GM19397 (cell line): ENCODE results near the gene CEP192.
A peak's percentile ranks its signal among the peaks of the same experiment; 100 is the strongest.

ENCODE experiments used
- ATAC-seq: cut with Tn5 transposase; IDR thresholded peaks from one replicate; pipeline ENCODE4 v1.9.1; 2021; ENCODE audit warnings: mild to moderate bottlenecking, moderate library complexity; ENCODE audit not compliant: unreplicated experiment

CEP192 gene

DNA sequence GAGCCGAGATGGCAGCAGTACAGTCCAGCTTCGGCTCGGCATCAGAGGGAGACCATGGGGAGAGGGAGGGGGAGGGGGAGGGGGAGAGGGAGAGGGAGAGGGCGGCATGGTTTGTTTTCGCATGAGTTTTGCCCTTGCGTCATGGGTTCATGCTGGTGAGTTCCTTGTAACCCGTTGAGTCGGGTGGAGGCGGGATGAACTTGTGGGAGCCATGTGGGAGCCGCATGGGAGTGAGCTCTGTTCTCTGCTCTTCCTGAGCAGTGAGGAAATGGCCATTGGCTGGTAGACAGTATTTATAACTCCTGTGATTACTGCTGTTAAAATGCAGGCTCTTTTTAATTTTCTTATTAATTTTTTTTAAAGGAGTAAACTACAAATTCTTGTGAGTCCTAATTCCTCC lies 108.0 kb downstream of the CEP192 start:
- no peak for ATAC-seq

DNA sequence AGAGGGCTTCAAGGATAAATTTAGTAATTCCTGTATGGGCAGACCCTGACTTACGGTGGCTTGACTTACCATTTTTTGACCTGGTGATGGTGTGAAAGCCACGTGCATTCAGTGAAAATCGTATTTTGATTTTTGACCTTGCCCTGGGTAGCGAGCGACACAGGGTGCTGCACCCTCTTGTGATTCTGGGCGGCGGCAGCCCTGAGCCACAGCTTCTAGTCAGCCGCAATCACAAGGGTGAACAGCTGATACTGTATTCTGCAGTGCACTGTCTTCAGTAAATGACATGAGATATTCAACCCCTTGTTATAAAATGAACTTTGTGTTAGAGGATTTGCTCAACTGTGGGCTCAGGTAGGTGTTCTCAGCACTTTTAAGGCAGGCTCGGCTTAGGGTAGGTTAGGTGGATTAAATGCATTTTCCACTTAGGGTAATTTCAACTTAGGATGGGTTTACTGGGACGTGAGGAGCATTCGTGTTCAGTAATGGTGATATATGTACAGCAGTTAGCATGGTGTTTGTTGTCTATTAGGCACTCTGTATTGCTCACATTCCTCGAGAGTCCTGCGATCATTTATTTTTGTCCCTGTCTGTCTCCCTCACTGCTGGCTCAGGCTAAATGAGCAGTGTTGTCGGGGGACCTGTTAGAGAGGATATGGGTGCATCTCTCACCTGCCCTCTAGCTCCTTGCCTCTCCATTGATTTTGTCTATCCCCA lies 109.9 kb downstream of the CEP192 start:
- ATAC-seq: no peak

DNA sequence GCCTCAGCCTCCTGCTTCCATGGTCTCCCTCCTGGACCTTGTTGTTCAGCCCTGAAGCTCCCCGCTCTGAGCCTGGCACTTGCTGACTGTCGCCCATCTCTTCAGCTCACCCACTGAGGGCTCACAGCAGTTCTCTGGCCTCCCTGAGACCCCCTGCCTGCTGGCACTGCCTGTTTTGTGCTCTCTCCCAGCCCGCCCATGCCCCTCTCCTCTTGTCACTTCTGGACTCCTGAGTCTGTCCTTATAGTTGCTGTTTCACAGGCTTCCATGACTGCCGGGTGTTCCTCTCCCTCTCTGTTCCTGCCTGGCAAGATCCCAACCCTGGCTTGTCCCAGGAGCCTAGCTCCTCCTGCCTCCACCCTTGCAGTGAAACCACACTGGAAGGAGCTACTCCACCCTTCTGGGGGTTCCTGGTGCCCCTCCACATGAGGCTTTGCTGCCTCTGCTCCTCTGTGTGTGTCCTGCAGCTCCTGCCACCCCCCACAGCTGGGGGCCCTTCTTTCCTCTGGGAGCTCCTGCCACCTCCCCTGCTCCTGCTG lies 110.6 kb downstream of the CEP192 start:
- no peak for ATAC-seq

DNA sequence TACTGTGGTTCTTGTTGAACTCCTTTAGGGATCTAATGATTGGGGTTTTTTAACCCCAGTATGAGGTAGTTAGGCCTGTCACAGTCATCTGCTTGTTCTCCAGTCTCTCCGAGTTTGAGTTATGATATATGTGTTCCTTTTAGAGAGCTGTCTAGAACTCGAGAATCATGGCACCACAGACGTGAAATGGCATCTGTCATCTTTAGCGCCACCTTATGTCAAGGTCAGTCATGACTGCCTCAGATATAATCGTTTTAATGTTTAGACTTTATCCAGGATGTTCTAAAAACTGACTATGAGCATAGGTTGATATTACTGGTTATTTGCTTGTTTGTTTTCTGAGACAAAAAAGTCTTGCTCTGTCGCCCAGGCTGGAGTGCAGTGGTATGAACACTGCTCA lies 112.2 kb downstream of the CEP192 start:
- ATAC-seq: no peak

DNA sequence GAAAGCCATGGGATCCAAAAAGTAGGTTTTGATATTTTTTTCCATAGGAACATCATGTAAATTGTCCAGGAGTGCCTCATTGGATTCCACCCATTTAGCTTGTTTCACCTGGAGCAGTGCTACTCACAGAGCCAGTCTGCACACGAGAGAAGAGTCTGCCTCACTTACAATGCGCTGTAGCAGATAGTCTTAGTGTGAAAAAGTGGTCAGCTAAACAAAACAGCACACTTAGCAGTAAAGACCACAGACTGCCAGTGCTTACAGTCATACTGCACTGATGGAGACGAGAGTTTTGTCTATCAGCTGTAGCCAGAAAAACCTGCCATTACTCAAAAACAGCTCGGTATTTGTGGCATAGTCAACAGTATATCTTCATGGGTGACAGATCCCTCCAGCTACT lies 113.9 kb downstream of the CEP192 start:
- no peak for ATAC-seq

DNA sequence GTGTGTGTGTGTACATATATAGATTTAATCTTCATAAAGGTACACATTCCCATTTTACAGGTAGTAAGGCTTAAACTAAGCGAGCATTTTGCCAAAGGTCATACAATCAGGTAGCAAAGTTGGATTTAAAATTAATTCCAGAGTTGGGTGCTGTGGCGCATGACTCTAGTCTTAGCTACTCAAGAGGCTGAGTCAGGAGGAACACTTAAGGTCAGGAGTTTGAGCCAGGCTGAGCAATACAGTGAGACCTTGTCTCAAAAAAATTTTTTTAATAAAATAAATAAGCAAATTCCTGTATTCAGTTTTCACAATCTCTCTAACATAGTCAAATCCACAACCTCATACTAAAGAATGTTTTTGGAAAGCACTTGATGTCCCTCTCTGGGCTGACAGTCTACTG lies 115.9 kb downstream of the CEP192 start:
- no peak for ATAC-seq

DNA sequence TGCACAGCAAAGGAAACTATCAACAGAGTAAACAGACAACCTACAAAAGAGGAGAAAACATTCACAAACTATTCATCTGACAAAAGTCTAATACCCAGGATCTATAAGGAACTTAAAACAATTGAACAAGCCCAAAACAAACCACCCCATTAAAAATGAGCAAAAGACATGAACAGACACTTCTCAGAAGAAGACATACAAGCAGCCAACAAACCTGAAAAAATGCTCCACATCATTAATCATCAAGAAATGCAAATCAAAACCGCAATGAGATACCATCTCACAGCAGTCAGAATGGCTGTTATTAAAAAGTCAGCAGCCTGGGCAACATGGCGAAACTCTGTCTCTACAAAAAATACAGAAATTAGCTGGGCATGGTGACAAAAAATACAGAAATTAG lies 117.2 kb downstream of the CEP192 start:
- ATAC-seq: no peak

DNA sequence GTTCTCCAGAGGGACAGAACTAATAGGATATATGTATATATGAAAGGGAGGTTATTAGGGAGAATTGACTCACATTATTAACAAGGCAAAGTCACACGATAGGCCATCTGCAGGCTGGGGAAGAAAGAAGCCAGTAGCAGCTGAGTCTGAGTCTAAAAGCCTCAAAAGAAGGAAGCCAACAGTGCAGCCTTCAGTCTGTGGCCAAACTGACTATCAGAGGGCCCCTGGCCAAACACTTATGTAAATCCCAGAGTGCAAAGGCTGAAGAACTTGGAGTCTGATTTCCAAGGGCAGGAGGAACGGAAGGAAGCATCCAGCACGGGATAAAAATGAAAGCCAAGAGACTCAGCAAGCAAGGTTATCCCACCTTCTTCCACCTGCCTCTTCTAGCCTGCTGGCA lies 119.4 kb downstream of the CEP192 start:
- no peak for ATAC-seq

DNA sequence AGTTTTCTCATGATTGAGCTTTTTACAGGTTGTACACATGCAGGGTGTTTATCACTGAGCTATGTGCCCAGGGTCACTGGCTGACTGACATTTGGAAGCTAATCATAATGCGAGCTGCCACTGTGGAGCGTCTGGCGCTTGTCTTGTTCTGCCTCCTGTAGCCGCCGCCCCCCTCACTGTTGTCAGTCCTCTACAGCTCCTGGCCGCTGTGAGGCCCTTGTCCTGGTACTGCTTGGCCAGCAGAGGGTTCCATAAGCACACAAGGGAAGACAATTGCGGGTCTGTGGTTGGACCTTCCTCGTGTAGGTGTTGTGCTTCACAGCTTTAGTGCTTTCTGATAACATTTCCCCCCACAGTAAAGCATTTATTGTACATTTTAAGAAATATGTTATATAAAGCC lies 121.8 kb downstream of the CEP192 start:
- no peak for ATAC-seq

DNA sequence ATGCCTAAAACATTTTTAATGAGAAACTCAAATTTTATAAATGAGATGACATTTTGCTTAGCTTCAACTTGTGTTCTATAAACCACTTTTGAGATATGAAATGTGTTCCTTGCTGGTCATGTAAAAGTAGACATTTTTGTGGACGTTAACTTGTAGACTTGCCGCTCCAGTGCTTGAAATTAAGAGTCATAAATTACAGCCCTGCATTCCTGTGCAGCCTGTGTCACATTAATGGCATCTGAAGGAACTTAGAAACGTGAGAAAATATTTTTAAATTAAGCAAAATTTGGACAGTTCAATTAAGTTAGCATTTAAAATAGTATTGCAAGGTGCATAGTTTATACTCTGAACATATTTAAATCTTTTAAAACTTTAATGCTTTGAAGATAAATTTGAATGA lies 129.1 kb downstream of the CEP192 start:
- no peak for ATAC-seq

DNA sequence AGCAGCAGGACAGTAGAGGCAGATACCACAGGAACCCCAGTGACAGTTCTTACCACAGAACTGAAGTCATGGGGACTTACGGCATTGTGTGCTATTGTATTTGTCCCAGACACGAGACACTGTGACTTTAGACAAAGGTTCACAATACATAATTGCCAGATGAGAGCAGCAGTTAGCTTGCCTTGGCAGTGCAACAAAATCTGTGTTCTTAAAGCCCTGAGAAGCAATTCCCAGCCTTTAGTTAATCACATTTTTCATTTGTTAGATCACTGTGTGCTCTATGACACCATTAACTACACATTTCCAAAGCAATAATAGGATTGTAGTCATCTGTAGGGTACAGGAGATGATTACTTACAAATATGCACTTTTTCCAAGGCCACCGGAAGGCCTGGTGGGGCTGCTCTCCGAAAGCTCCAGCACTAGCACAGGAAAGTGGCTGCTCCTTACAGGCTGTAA lies 129.8 kb downstream of the CEP192 start:
- no peak for ATAC-seq

DNA sequence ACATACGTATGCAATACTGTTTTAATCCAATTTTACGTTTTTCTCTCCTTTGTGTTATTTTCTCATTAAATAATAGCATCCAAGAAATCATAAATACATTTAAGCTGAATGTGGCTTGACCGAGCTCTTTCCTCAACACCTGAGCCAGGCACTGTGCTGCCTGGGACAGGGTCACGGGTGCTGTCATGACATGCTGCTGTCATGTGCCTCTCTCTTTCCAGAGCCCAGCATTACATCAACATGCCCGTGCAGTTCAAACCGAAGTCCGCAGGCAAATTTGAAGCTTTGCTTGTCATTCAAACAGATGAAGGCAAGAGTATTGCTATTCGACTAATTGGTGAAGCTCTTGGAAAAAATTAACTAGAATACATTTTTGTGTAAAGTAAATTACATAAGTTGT lies 133.2 kb downstream of the CEP192 start:
- ATAC-seq: no peak

DNA sequence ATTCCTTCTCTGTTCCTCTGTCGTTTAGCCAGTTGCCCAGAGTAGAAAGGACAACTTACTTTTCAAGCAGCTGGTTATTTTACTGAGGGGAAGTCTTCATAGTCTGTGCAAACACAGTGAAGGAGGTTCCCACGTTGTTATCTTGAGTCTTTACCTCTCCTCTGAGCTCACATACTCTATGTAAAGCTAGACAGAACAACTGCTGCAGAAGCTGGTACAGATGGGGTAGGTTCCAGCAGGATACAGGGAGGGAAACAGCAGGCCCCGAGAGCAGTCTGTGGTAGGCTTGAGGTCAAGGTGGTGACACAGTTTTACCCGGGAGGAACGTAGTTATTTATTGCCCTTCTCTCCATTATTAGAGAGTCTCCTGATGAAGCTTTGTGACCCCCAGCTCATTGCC lies 134.0 kb downstream of the CEP192 start:
- no peak for ATAC-seq

DNA sequence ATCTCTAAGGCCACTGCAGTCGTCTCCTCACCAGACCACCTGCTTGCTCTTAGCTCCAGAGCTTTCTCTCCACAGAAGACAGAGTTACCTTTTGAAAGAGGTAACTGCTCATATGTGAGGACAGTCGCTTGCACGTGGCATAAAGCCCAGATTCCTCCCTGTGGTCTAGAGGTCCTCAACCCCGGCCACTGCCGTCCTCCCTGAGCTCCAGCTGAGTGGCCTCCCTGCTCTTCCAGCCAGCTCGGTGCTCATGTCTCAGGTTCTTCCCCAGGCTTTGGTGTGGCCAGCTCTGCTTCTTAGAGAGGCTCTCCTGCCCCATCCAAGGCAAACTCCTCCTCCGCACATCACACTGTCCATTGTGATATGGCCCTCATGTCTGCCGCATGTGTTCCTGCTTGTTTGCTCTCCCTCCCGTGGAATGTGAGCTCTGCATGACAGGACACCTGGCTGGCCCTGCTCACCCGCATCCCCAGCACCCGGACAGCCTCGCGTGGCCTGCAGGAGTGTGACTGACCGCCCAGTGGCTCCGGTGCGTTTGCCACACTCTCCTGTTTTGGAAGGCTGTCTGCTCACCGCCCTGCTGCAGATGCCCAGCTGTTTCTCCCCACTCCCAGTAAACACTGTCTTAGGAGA lies 135.9 kb downstream of the CEP192 start:
- no peak for ATAC-seq

DNA sequence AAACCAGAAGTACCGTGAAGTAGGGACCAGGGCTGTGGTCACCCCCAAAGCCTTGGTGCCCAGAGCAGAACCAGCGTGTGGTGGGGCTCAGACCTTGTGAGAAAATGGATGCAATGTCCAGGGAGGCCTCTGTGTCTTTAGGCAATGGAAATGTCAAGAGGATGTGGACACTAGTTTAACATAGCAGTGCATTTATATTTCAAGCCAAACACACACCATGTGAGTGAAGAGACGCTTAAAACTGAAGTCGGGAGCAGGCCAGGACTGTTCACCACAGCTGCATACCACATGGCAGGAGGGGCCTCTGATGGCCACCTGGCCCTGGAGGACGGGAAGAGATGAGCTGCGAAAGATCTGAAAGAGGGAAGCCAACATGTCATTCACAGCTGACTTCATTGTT lies 140.1 kb downstream of the CEP192 start:
- ATAC-seq: no peak

DNA sequence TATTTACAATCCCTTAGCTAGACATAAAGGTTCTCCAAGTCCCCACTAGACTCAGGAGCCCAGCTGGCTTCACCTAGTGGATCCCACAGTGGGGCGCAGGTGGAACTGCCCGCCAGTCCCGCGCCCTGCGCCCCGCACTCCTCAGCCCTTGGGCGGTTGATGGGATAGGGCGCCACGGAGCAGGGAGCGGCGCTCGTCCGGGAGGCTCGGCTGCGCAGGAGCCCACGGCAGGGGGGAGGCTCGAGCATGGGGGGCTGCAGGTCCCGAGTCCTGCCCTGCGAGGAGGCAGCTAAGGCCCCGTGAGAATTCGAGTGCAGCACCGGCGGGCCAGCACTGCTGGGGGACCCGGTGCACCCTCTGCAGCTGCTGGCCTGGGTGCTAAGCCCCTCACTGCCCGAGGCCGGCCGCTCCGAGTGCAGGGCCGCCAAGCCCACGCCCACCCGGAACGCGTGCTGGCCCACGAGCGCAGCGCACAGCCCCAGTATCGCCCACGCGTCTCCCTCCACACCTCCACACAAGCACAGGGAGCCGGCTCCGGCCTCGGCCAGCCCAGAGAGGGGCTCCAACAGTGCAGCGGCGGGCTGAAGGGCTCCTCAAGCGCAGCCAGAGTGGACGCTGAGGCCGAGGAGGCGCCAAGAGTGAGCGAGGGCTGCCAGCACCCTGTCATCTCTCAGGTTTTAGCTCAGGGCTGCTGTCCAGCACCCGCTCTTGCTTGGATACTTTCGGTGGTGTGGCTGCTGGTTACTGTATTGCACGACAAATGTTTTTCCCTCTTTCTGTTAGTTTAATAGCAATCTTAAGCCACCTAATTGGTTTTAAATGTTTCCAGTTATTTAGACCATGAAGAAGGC lies 143.6 kb downstream of the CEP192 start:
- ATAC-seq: no peak

DNA sequence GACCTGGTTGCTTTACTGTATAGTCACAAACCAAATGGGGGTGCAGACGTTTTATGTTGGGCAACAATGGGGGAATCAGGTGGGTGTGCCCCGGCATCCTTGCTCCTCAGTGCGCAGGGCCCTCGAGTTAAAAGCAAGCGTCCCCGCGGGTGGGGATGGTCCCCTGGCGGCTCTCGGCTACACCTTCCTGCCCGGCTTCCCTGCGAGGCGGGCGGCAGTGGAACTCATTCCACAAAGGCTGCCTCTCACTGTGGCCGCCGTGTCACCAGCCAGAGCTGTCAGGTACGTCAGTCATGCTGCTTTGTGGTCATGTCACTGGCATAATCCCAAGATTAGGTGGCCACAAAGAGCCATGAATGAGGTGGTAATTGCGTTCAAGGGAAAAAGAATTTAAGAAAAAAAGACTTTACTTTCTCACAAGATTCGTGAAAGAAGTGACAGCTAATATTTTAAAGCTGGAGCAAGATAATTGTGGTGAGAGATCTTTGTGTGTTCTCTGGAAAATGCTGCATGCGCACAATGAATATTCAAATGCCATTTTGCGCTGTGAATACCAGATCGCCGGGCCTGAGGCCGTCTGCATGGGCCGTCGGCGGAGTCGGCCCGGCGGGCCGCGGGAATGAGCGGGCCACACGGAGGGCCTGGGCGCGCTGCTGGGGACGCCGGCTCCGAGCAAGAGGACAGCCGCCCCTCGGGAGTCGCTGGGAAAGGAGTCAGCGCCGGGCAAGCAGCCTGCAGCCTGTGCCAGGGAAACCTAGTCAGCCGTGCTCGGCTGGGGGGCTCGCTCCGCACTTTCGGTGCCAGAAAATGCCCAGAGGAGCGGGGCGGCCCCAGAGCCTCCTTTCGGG lies 145.1 kb downstream of the CEP192 start:
- peak; percentile 8 for ATAC-seq

DNA sequence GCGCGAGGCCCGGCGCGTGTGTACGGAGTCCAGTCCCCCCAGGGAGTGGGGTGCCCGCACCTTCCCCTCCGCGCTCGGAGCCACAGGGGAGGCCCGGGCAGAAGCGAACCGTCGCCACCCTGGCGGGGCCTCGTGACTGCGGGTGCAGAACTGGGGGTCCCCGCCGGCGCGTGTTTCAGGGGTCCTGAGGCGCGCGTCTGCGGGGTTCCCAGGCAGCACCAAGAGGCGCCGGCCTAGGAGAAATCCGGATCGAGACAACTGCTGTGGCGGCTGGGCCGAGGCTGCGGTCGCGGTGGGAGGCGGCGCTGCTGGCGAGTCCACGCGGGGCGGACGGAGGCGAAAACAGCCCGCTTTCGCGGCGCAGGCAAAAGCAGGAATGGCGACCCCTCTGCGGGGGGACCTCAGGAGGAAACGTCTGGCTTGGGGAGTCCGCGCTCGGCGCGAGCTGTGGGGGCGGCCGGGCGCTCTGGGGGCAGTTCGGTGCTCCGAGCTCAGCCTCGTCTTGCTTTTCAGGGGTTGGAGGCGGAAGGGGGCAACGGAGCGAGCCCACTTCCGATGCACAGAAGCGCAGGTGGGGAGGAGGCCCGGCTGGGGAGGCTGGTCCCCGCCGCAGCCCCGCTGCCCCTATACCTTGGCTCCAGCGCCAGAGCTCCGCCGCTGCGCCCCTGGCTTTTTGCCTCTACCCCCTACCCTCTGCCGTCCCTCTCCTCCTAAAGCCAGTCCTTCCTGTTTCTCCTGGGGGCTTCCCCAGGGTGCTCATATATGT lies 145.9 kb downstream of the CEP192 start:
- peak; percentile 39 for ATAC-seq

DNA sequence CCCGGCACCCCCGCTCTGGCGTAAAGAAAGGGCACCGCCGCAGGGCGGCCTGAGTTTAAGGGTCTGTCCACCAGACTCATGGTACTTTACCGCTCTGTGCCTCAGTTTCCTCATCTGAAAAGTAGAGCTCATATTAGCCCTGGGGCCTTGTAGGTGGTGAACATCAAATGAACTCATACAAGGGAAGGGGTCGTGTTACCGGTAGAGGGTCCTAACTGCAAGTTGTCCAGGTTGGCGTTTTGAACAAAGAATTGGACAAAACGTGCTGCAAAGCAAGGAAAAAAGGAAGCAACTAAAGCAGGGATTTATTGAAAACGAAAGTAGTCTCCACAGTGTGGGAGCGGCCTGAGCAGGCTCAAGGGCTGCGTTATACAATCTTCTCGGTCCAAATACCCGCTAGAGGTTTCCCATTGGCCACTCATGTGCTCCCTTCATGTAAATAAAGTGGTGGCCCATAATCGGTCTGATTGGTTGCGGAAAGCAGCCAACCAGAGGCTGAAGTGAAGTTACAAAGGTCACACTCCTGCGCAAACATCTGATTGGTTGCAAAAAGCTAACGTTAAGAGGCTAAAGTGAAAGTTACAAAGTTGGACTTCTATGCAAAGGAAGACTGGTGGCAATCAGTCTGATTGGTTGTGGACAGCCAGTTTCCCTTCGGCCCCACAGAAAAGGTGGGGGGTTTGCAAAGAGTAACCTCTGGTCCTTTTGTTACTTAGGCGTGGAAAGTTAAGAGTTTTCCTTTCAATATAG lies 146.7 kb downstream of the CEP192 start:
- ATAC-seq: peak; percentile 59
